ENCODE measurements around the gene ARL17B. TPM values are rescaled to one million over a fixed set of nuclear protein-coding genes. Genes with fewer than 3 reads are reported as not detected.
"Not testable (repeated sequence)": the region's sequence is repeated elsewhere in the genome, so short reads cannot be mapped to it uniquely, and the experiment has no call there.

ARL17B gene
- total RNA-seq, 4 donors from 2014 or later = 5.6 to 43.6 (median 15.2) TPM

DNA sequence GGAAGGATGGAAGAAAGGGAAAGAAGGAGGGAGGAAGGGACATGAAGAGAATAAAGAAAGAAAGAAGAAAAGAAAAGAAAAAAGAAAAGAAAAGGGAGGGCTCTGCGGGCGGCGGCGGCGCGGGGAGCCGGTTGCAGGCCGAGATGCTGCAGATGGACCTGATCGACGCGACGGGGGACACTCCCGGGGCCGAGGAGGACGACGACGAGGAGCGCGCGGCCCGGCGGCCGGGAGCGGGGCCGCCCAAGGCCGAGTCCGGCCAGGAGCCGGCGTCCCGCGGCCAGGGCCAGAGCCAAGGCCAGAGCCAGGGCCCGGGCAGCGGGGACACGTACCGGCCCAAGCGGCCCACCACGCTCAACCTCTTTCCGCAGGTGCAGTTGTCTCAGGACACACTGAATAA is 118.1 kb downstream of the ARL17B start:
- H3K27ac ChIP-seq; H3K27me3 ChIP-seq; H3K4me3 ChIP-seq; intact Hi-C loops (cut with DNase I; ENCODE audit: low total_unique reads); DNase-seq; H3K9me3 ChIP-seq; H3K36me3 ChIP-seq; H3K4me1 ChIP-seq: not testable (repeated sequence)

- H3K27ac ChIP-seq; H3K9me3 ChIP-seq; H3K36me3 ChIP-seq; DNase-seq; H3K4me1 ChIP-seq; H3K4me3 ChIP-seq; H3K27me3 ChIP-seq; intact Hi-C loops (cut with DNase I; ENCODE audit: low total_unique reads): not testable (repeated sequence)
These were observed 130.2 kb downstream of the ARL17B start for GRCh38 chr17:46231359-46231758.

DNA sequence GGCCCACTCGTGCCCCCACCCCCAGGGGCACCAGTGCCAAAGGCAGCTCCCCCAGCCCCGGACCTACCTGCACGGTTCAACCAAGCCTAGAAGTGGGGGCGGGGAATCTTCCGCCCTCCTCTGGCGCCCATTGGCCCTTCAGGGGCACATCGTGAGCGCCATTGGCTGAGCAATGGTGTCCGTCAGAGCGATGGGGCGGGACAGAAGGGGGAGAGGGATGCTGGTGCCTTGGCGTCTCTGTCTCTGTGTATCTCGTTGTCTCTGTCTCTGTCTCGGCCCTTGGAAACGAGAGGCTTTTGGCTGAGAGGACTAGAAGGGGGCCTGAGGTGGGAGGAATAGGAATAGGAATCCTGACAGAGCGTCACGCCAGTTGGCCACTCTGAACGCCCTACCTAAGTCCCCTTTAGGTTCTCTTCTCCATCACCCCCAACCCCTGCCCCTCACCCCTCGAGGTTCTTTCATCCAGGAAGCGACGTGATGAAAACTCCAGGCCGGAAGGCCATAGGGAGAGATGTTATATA is 136.2 kb downstream of the ARL17B start:
- H3K36me3 ChIP-seq; H3K4me1 ChIP-seq; intact Hi-C loops (cut with DNase I; ENCODE audit: low total_unique reads); H3K9me3 ChIP-seq; H3K27me3 ChIP-seq: not testable (repeated sequence)
- TF ChIP-seq, protein P1, sequence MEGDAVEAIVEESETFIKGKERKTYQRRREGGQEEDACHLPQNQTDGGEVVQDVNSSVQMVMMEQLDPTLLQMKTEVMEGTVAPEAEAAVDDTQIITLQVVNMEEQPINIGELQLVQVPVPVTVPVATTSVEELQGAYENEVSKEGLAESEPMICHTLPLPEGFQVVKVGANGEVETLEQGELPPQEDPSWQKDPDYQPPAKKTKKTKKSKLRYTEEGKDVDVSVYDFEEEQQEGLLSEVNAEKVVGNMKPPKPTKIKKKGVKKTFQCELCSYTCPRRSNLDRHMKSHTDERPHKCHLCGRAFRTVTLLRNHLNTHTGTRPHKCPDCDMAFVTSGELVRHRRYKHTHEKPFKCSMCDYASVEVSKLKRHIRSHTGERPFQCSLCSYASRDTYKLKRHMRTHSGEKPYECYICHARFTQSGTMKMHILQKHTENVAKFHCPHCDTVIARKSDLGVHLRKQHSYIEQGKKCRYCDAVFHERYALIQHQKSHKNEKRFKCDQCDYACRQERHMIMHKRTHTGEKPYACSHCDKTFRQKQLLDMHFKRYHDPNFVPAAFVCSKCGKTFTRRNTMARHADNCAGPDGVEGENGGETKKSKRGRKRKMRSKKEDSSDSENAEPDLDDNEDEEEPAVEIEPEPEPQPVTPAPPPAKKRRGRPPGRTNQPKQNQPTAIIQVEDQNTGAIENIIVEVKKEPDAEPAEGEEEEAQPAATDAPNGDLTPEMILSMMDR (IDR thresholded peaks at IDR 0.05) = peak in 1 of 4 experiments; percentile 8
- peak in 1 of 2 donors; percentile 25 for TF ChIP-seq POLR2A (IDR thresholded peaks at IDR 0.05)
- peak; percentile 88 to 99 for DNase-seq
- H3K27ac ChIP-seq = peak overlapping the region; percentile 58 to 69
- H3K4me3 ChIP-seq = peak overlapping the region; percentile 44 to 80

- H3K27me3 ChIP-seq; intact Hi-C loops (cut with DNase I; ENCODE audit: low total_unique reads); DNase-seq; H3K36me3 ChIP-seq; H3K4me1 ChIP-seq; H3K9me3 ChIP-seq: not testable (repeated sequence)
- peak overlapping the region; percentile 58 to 69 for H3K27ac ChIP-seq
- H3K4me3 ChIP-seq = peak overlapping the region; percentile 44 to 80
These were observed 136.7 kb downstream of the ARL17B start for GRCh38 chr17:46224864-46225263.

Small RNAs within 50 kb of the gene (small RNA-seq; reads per million reads assigned to genes)
- gene RN7SL656P = not detected

Other genes starting within 250 kb of the ARL17B start
- gene KANSL1, start 168.3 kb downstream of the ARL17B start, total RNA-seq = 100 to 1,000 TPM in 3 of 4 donors, 10 to 100 TPM in 1; 55.8 to 192 (median 146) TPM
- 10 to 100 TPM in 1 of 4 donors, 1 to 10 TPM in 2, not detected in 1; 1.0 to 14.4 (median 1.8) TPM for gene LRRC37A, start 66.6 kb downstream of the ARL17B start, total RNA-seq
- 10 to 100 TPM in 2 of 4 donors, 1 to 10 TPM in 2; 1.8 to 34.9 (median 16.4) TPM for gene LRRC37A2, start 150.7 kb upstream of the ARL17B start, total RNA-seq
- gene ARL17A, start 217.9 kb upstream of the ARL17B start, total RNA-seq = 10 to 100 TPM in 3 of 4 donors, 1 to 10 TPM in 1; 4.4 to 22.2 (median 16.9) TPM
- 10 to 100 TPM; 12.9 to 40.1 (median 26.3) TPM for gene NSF, start 228.9 kb upstream of the ARL17B start, total RNA-seq